Germinal center (tissue), 1 donor: ENCODE measurements around the gene RIPOR2.
"Not testable (repeated sequence)": the region's sequence is repeated elsewhere in the genome, so short reads cannot be mapped to it uniquely, and the experiment has no call there.

Experiments
- DNase-seq: peaks from one replicate; pipeline ENCODE4 v3.0.0; 2012; ENCODE audit warnings: mixed read lengths, low spot score

RIPOR2 gene

DNA sequence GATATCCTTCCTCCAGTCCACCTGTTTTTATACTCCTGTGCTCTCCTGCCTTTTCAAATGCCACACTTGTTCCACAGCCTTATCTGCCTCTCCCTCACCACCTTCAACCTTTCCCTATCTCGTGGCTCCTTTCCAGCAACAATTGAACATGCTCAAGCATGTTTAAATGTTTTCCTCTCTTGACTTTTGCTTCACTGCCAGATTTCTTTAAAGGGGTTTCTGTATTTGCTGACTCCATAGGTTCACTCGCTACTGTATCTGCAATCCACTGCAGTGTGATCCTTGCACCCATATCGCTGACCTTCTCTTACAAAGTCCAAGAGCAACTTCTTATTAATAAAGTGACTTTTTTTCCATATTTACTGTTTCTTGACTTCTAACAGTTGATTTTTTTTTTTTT is 172.2 kb downstream of the RIPOR2 start:
- DNase-seq: no peak

DNA sequence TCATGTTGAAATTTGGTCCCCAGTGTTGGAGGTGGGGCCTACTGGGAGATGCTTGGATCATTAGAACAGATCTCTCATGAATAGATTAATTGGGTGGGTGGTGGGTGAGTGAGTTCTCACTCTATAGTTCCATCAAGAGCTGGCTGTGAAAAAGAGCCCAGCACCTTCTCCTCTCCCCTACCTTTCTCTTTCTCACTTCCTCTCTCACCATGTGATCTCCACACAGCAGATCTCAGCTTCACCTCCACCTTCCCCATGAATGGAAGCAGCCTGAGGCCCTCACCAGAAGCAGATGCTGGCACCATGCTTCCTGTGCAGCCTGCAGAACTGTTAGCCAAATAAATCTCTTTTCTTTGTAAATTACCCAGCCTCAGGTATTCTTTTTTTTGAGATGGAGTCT is 173.9 kb downstream of the RIPOR2 start:
- DNase-seq: no peak

- DNase-seq: no peak
Observed at GRCh38 chr6:24761193-24761835, 174.4 kb downstream of the RIPOR2 start.

- DNase-seq: no peak
Observed at GRCh38 chr6:24760210-24760609, 175.6 kb downstream of the RIPOR2 start.

DNA sequence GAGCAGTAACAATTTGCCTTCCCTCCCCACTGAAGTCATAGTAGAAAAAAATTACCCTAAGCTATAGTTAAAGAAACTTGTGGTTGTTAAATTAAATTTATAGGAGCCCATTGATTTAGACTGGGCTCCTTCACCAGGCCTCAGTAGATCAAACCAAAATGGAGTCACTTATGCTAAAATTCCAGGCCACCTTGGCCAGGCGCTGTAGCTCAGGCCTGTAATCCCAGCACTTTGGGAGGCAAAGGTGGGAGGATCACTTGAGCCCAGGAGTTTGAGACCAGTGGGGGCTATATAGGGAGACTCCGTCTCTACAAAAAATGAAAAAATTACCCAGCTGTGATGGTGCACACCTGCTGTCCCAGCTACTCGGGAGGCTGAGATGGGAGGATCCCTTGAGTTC is 176.0 kb downstream of the RIPOR2 start:
- no peak for DNase-seq

GRCh38 chr6:24757611-24758010 is 178.1 kb downstream of the RIPOR2 start:
- DNase-seq: no peak

GRCh38 chr6:24755279-24755678 is 180.5 kb downstream of the RIPOR2 start:
- DNase-seq: no peak

DNA sequence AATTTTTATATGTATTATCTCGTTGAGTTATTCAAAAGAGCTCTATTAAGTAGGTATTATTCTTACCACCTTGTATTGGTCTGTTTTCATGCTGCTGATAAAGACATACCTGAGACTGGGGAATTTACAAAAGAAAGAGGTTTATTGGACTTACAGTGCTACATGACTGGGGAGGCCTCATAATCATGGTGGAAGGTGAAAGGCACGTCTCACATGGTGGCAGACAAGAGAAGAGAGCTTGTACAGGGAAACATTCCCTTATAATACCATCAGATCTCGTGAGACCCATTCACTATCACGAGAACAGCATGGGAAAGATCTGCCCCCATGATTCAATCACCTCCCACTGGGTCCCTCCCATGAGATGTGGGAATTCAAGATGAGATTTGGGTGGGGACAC is 181.4 kb downstream of the RIPOR2 start:
- DNase-seq: not testable (repeated sequence)
